HG03175 (cell line): ENCODE data around the gene GATA5.

Source experiments
- ATAC-seq: cut with Tn5 transposase; IDR thresholded peaks from one replicate; pipeline ENCODE4 v1.9.1; 2021; ENCODE audit warnings: mild to moderate bottlenecking, moderate library complexity; ENCODE audit not compliant: unreplicated experiment

GATA5 gene

GRCh38 chr20:62488470-62488869, 12.7 kb upstream of the GATA5 start:
- ATAC-seq, result no peak

GRCh38 chr20:62487561-62488354, 12.0 kb upstream of the GATA5 start:
- no peak for ATAC-seq

GRCh38 chr20:62487118-62487517, 11.3 kb upstream of the GATA5 start:
- no peak for ATAC-seq

GRCh38 chr20:62486484-62486883, 10.7 kb upstream of the GATA5 start:
- ATAC-seq, result no peak

- ATAC-seq, result no peak
Observed at GRCh38 chr20:62485701-62486089, 9.9 kb upstream of the GATA5 start.

- no peak for ATAC-seq
Observed at GRCh38 chr20:62485062-62485700, 9.4 kb upstream of the GATA5 start.

GRCh38 chr20:62484478-62484877, 8.7 kb upstream of the GATA5 start:
- no peak for ATAC-seq

- ATAC-seq, result no peak
Observed at GRCh38 chr20:62483613-62484458, 8.0 kb upstream of the GATA5 start.

GRCh38 chr20:62482974-62483373, 7.2 kb upstream of the GATA5 start:
- no peak for ATAC-seq

- ATAC-seq, result no peak
Observed at GRCh38 chr20:62482146-62482809, 6.5 kb upstream of the GATA5 start.

- ATAC-seq, result no peak
Observed at GRCh38 chr20:62481425-62482145, 5.8 kb upstream of the GATA5 start.

- ATAC-seq, result no peak
Observed at GRCh38 chr20:62480318-62480717, 4.5 kb upstream of the GATA5 start.

GRCh38 chr20:62479656-62480055, 3.9 kb upstream of the GATA5 start:
- ATAC-seq, result no peak

- ATAC-seq, result no peak
Observed at GRCh38 chr20:62479156-62479555, 3.4 kb upstream of the GATA5 start.

GRCh38 chr20:62477669-62478455, 2.1 kb upstream of the GATA5 start:
- ATAC-seq, result no peak

GRCh38 chr20:62476056-62476838, 452 bp upstream of the GATA5 start:
- ATAC-seq, result no peak

GRCh38 chr20:62475027-62475771, 596 bp downstream of the GATA5 start:
- no peak for ATAC-seq

GRCh38 chr20:62474604-62475026, 1.2 kb downstream of the GATA5 start:
- ATAC-seq, result no peak
